Activated naive CD8-positive, alpha-beta T cell (primary cell): ENCODE measurements around the gene EHD1.
"Not testable (repeated sequence)": the region's sequence is repeated elsewhere in the genome, so short reads cannot be mapped to it uniquely, and the experiment has no call there.

ENCODE experiments used
- H3K27ac Mint-ChIP-seq: one replicate; pipeline ENCODE4 v1.8.0; 2021; ENCODE audit warnings: mixed read lengths
- H3K27me3 Mint-ChIP-seq: one replicate; pipeline ENCODE4 v1.8.0; 2021; ENCODE audit warnings: mixed read lengths
- H3K36me3 Mint-ChIP-seq: one replicate; pipeline ENCODE4 v1.8.0; 2021; ENCODE audit warnings: mixed read lengths
- H3K4me1 Mint-ChIP-seq: one replicate; pipeline ENCODE4 v1.8.0; 2021; ENCODE audit warnings: low read depth, mixed read lengths
- H3K4me3 Mint-ChIP-seq: one replicate; pipeline ENCODE4 v1.8.0; 2021; ENCODE audit warnings: mild to moderate bottlenecking, mixed read lengths
- H3K9me3 Mint-ChIP-seq: one replicate; pipeline ENCODE4 v1.8.0; 2021; ENCODE audit warnings: low read depth, mixed read lengths

EHD1 gene

GRCh38 chr11:64853709-64854108, 24.7 kb downstream of the EHD1 start:
- no peaks in the 10 kb centered on the region for H3K27me3 Mint-ChIP-seq
- peak overlapping the region; percentile 58 for H3K4me3 Mint-ChIP-seq
- H3K27ac Mint-ChIP-seq = peak overlapping the region; percentile 80
- H3K9me3 Mint-ChIP-seq = no peaks in the 10 kb centered on the region
- peaks cover 2% of the 10 kb centered on the region for H3K36me3 Mint-ChIP-seq
- H3K4me1 Mint-ChIP-seq = peaks cover 87% of the 10 kb centered on the region

- Mint-ChIP-seq H3K9me3 (no peaks in the 10 kb centered on the region), H3K36me3 (peaks cover 2% of the 10 kb centered on the region), H3K27me3 (no peaks in the 10 kb centered on the region), H3K4me1 (peaks cover 89% of the 10 kb centered on the region), H3K4me3 (peak overlapping the region; percentile 77), H3K27ac (peak overlapping the region; percentile 92)
These were observed 25.5 kb downstream of the EHD1 start for GRCh38 chr11:64852804-64853509.

GRCh38 chr11:64851831-64852351, 26.5 kb downstream of the EHD1 start:
- Mint-ChIP-seq H3K36me3 (peaks cover 2% of the 10 kb centered on the region), H3K27ac (peak overlapping the region; percentile 92), H3K4me3 (peak overlapping the region; percentile 77), H3K4me1 (peaks cover 91% of the 10 kb centered on the region), H3K27me3 (no peaks in the 10 kb centered on the region), H3K9me3 (no peaks in the 10 kb centered on the region)

GRCh38 chr11:64850979-64851567, 27.3 kb downstream of the EHD1 start:
- Mint-ChIP-seq H3K36me3 (peaks cover 2% of the 10 kb centered on the region), H3K9me3 (no peaks in the 10 kb centered on the region), H3K27me3 (no peaks in the 10 kb centered on the region), H3K4me1 (peaks cover 84% of the 10 kb centered on the region), H3K27ac (peak overlapping the region; percentile 92), H3K4me3 (peak overlapping the region; percentile 77)

- H3K27me3 Mint-ChIP-seq = no peaks in the 10 kb centered on the region
- no peaks in the 10 kb centered on the region for H3K36me3 Mint-ChIP-seq
- H3K4me1 Mint-ChIP-seq = peaks cover 76% of the 10 kb centered on the region
- H3K9me3 Mint-ChIP-seq = no peaks in the 10 kb centered on the region
- H3K27ac Mint-ChIP-seq = peak overlapping the region; percentile 68
- no peak overlapping the region for H3K4me3 Mint-ChIP-seq
These were observed 28.6 kb downstream of the EHD1 start for GRCh38 chr11:64849598-64850356.

GRCh38 chr11:64848826-64849597, 29.4 kb downstream of the EHD1 start:
- Mint-ChIP-seq H3K27ac (peak overlapping the region; percentile 72), H3K27me3 (no peaks in the 10 kb centered on the region), H3K36me3 (no peaks in the 10 kb centered on the region), H3K9me3 (no peaks in the 10 kb centered on the region), H3K4me3 (no peak overlapping the region), H3K4me1 (peaks cover 68% of the 10 kb centered on the region)

- H3K36me3 Mint-ChIP-seq = no peaks in the 10 kb centered on the region
- H3K4me1 Mint-ChIP-seq = peaks cover 66% of the 10 kb centered on the region
- H3K9me3 Mint-ChIP-seq = no peaks in the 10 kb centered on the region
- no peaks in the 10 kb centered on the region for H3K27me3 Mint-ChIP-seq
- peak overlapping the region; percentile 72 for H3K27ac Mint-ChIP-seq
- H3K4me3 Mint-ChIP-seq = no peak overlapping the region
These were observed 30.1 kb downstream of the EHD1 start for GRCh38 chr11:64848214-64848825.

GRCh38 chr11:64846998-64847666, 31.3 kb downstream of the EHD1 start:
- H3K4me1 Mint-ChIP-seq = peaks cover 57% of the 10 kb centered on the region
- no peaks in the 10 kb centered on the region for H3K27me3 Mint-ChIP-seq

GRCh38 chr11:64845776-64846129, 32.7 kb downstream of the EHD1 start:
- not testable (repeated sequence) for H3K9me3 Mint-ChIP-seq, H3K36me3 Mint-ChIP-seq, H3K4me3 Mint-ChIP-seq, H3K27ac Mint-ChIP-seq, H3K27me3 Mint-ChIP-seq
- H3K4me1 Mint-ChIP-seq = peaks cover 43% of the 10 kb centered on the region

More at GRCh38 chr11:64846998-64847666, 31.3 kb downstream of the EHD1 start:
- H3K36me3 Mint-ChIP-seq = no peaks in the 10 kb centered on the region
- H3K9me3 Mint-ChIP-seq = no peaks in the 10 kb centered on the region
- no peak overlapping the region for H3K4me3 Mint-ChIP-seq
- peak overlapping the region; percentile 17 for H3K27ac Mint-ChIP-seq

GRCh38 chr11:64845129-64845775, 33.2 kb downstream of the EHD1 start:
- no peaks in the 10 kb centered on the region for H3K36me3 Mint-ChIP-seq
- H3K27me3 Mint-ChIP-seq = no peaks in the 10 kb centered on the region
- H3K9me3 Mint-ChIP-seq = no peaks in the 10 kb centered on the region
- H3K4me1 Mint-ChIP-seq = peaks cover 41% of the 10 kb centered on the region
- H3K27ac Mint-ChIP-seq = peak overlapping the region; percentile 50
- H3K4me3 Mint-ChIP-seq = peak overlapping the region; percentile 67

GRCh38 chr11:64844330-64845128, 33.9 kb downstream of the EHD1 start, which contains the start of gene CDC42BPG:
Gene CDC42BPG (minus strand): TSS chr11:64844653. CDS start chr11:64844569, 84 bp downstream.
- Mint-ChIP-seq H3K9me3 (no peaks in the 10 kb centered on the region), H3K4me1 (peaks cover 35% of the 10 kb centered on the region), H3K27ac (peak within 1 kb of the TSS; percentile 75), H3K36me3 (no peaks in the 10 kb centered on the region), H3K27me3 (no peaks in the 10 kb centered on the region), H3K4me3 (peak within 1 kb of the TSS; percentile 86)

GRCh38 chr11:64843686-64844329, 34.6 kb downstream of the EHD1 start:
- Mint-ChIP-seq H3K27ac (peak overlapping the region; percentile 75), H3K27me3 (no peaks in the 10 kb centered on the region), H3K9me3 (no peaks in the 10 kb centered on the region), H3K36me3 (no peaks in the 10 kb centered on the region), H3K4me3 (peak overlapping the region; percentile 86), H3K4me1 (peaks cover 28% of the 10 kb centered on the region)
